Esophagus squamous epithelium (tissue), 4 donors: ENCODE results near the gene SORCS1.

Source experiments
- POLR2A ChIP-seq, 4 donors: fragments of 450-650 bp; IDR thresholded peaks; one replicate each; pipeline ENCODE4 v1.6.1; 2017; ENCODE audit warnings: antibody characterized with exemption in 4 of 4, mild to moderate bottlenecking in 4 of 4, moderate library complexity in 3 of 4
- TF ChIP-seq, protein P1 (sequence below), 6 experiments: fragments of 450-650 bp in 4 of 6; fragments of 200-600 bp in 2 of 6; sonication (generic) in 2 of 6; IDR thresholded peaks; one replicate each; pipeline ENCODE4 v1.5.1; 2016 to 2019; ENCODE audit warnings: antibody characterized with exemption in 6 of 6, mild to moderate bottlenecking in 4 of 6, moderate library complexity in 4 of 6

DNA sequence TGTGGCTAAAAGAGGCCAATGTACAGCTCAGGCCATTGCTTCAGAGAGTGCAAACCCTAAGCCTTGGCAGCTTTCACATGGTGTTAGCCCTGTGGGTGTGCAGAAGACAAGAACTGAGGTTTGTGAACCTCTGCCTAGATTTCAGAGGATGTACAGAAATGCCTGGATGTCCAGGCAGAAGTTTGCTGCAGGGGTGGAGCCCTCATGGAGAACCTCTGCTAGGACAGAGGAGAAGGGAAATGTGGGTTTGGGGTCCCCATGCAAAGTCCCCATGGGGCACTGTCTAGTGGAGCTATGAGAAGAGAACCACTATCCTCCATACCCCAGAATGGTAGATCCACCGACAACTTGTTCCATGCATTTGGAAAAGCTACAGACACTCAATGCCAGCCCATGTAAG is 12.4 kb downstream of the SORCS1 start:
- TF ChIP-seq, protein P1, sequence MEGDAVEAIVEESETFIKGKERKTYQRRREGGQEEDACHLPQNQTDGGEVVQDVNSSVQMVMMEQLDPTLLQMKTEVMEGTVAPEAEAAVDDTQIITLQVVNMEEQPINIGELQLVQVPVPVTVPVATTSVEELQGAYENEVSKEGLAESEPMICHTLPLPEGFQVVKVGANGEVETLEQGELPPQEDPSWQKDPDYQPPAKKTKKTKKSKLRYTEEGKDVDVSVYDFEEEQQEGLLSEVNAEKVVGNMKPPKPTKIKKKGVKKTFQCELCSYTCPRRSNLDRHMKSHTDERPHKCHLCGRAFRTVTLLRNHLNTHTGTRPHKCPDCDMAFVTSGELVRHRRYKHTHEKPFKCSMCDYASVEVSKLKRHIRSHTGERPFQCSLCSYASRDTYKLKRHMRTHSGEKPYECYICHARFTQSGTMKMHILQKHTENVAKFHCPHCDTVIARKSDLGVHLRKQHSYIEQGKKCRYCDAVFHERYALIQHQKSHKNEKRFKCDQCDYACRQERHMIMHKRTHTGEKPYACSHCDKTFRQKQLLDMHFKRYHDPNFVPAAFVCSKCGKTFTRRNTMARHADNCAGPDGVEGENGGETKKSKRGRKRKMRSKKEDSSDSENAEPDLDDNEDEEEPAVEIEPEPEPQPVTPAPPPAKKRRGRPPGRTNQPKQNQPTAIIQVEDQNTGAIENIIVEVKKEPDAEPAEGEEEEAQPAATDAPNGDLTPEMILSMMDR (IDR thresholded peaks at IDR 0.05): no peak
- no peak for TF ChIP-seq POLR2A (IDR thresholded peaks at IDR 0.05)
